K562 (cell line): Measurements from ENCODE around the gene CLEC4C. TPM values are rescaled to one million over a fixed set of nuclear protein-coding genes. Genes with fewer than 3 reads are reported as not detected.

Experiments used
- ATAC-seq: fragments of 200-7000 bp; cut with Tn5 transposase; 3 replicates; pipeline ENCODE4 v1.9.1; 2020; ENCODE audit warnings: moderate library complexity
- BruUV-seq: library from RNA; stranded (reverse); fragments of 400-500 nt; replicated peaks from 2 replicates; lab custom pipeline; 2021; lab: Mats Ljungman, UMichigan
- CTCF ChIA-PET: fragments of 300-600 bp; formaldehyde crosslinking; extraction: SDS; loops from one replicate; lab custom pipeline; 2021; ENCODE audit warnings: low intra/inter-chr PET ratio; lab: Yijun Ruan, JAX
- POLR2A ChIA-PET: fragments of 300-600, 350-650 bp; sonication (Branson Sonifier 250); formaldehyde crosslinking; extraction: SDS; loops from one replicate; lab custom pipeline; 2021; ENCODE audit warnings: antibody characterized with exemption, inconsistent platforms; lab: Yijun Ruan, JAX
- DNase-seq, 4 experiments: peaks; one replicate each; pipeline versions ENCODE4 v3.0.0 to v3.0.0-alpha.2; 2011 to 2018; ENCODE audit warnings: low spot score in 3 of 4, mixed read lengths in 3 of 4; ENCODE audit errors: extremely low read depth in 1 of 4
- FAIRE-seq: peaks from 2 replicates; lab custom pipeline; 2011; peaks lifted over from hg19 to GRCh38; lab: Jason Lieb, UNC
- H2AFZ ChIP-seq: 2 replicates; pipeline ENCODE4 v1.6.0; 2011; ENCODE audit warnings: low read depth, low read length, control low read depth, inconsistent platforms
- H3K27ac ChIP-seq: fragments of 200-600 bp; 3 replicates; pipeline ENCODE4 v1.8.0; 2011; ENCODE audit warnings: low read depth, mild to moderate bottlenecking, control low read depth, inconsistent platforms, low read length, moderate library complexity, mixed read lengths; ENCODE audit errors: extremely low read depth
- H3K27me3 ChIP-seq, 2 experiments: fragments of 300-600 bp in 1 of 2; 2 replicates in 1 of 2; 3 replicates in 1 of 2; pipeline versions ENCODE4 v1.6.0 to v1.8.0; 2011; ENCODE audit warnings: inconsistent platforms in 2 of 2, low read length in 2 of 2, mild to moderate bottlenecking in 1 of 2, mixed read lengths in 1 of 2, moderate library complexity in 1 of 2; ENCODE audit not compliant: control insufficient read depth in 2 of 2, insufficient read depth in 2 of 2
- H3K36me3 ChIP-seq: fragments of 300-600 bp; 3 replicates; pipeline ENCODE4 v1.8.0; 2011; ENCODE audit warnings: mild to moderate bottlenecking, low read length, inconsistent platforms; ENCODE audit not compliant: control insufficient read depth, insufficient read depth
- H3K4me1 ChIP-seq, 2 experiments: fragments of 200-600 bp in 1 of 2; replicated peaks in 1 of 2; 2 replicates in 1 of 2; 3 replicates in 1 of 2; pipeline versions ENCODE4 v1.5.1 to v1.8.0; 2011; ENCODE audit warnings: inconsistent platforms in 2 of 2, low read length in 2 of 2, mild to moderate bottlenecking in 1 of 2, mixed read lengths in 1 of 2, moderate library complexity in 1 of 2; ENCODE audit not compliant: control insufficient read depth in 2 of 2, insufficient read depth in 2 of 2
- H3K4me2 ChIP-seq: 2 replicates; pipeline ENCODE4 v1.6.1; 2011; ENCODE audit warnings: low read length, control low read depth, inconsistent platforms, mixed read lengths; ENCODE audit not compliant: insufficient read depth
- H3K4me3 ChIP-seq: fragments of 200-600 bp; sonication (generic), shearing (Covaris generic); 2 replicates; pipeline ENCODE4 v1.5.1; 2016; ENCODE audit warnings: control low read depth, inconsistent platforms
- H3K79me2 ChIP-seq: fragments of 200-600 bp; 3 replicates; pipeline ENCODE4 v1.8.0; 2011; ENCODE audit warnings: low read length, inconsistent platforms; ENCODE audit not compliant: control insufficient read depth, insufficient read depth
- H3K9ac ChIP-seq, 2 experiments: 2 replicates each; pipeline versions ENCODE4 v1.6.0 to v1.6.1; 2011; ENCODE audit warnings: low read depth in 2 of 2, low read length in 2 of 2, control low read depth in 1 of 2, inconsistent platforms in 1 of 2, mild to moderate bottlenecking in 1 of 2, mixed read lengths in 1 of 2; ENCODE audit not compliant: insufficient read depth in 1 of 2
- H3K9me1 ChIP-seq: one replicate; pipeline ENCODE4 v1.6.0; 2011; ENCODE audit warnings: inconsistent platforms, mild to moderate bottlenecking, low read length, moderate library complexity; ENCODE audit not compliant: control insufficient read depth, insufficient read depth
- H3K9me3 ChIP-seq: replicated peaks from 2 replicates; pipeline ENCODE4 v1.5.1; 2011; ENCODE audit warnings: low read depth, low read length, inconsistent platforms; ENCODE audit not compliant: control insufficient read depth, insufficient read depth
- H4K20me1 ChIP-seq: replicated peaks from 2 replicates; pipeline ENCODE4 v1.6.1; 2011; ENCODE audit warnings: low read length, inconsistent platforms, mixed read lengths; ENCODE audit not compliant: control insufficient read depth, insufficient read depth
- CEBPB ChIP-seq: fragments of 450-650 bp; IDR thresholded peaks from 2 replicates; pipeline ENCODE4 v1.6.1; 2016; ENCODE audit warnings: missing genetic modification characterization, missing compliant biosample characterization
- CXXC5 ChIP-seq: fragments of 250-450 bp; sonication (Bioruptor Pico); IDR thresholded peaks from 2 replicates; pipeline ENCODE4 v1.8.0; 2022; ENCODE audit warnings: inconsistent platforms, mild to moderate bottlenecking, moderate library complexity
- ETV6 ChIP-seq, 3 experiments: fragments of 150-350 bp in 1 of 3; sonication (generic) in 1 of 3; formaldehyde crosslinking in 1 of 3; IDR thresholded peaks; 2 replicates each; pipeline versions ENCODE4 v1.6.1 to v1.8.0; 2014 to 2022; ENCODE audit warnings: borderline replicate concordance in 2 of 3, low read depth in 2 of 3, antibody characterized with exemption in 1 of 3, low read length in 1 of 3, mild to moderate bottlenecking in 1 of 3, missing genetic modification reagents in 1 of 3
- FOXM1 ChIP-seq, 2 experiments: fragments of 450-650 bp in 1 of 2; sonication (generic) in 1 of 2; formaldehyde crosslinking in 1 of 2; IDR thresholded peaks; 2 replicates each; pipeline versions ENCODE4 v1.6.1 to v1.9.0; 2017 to 2022; ENCODE audit warnings: low read depth in 2 of 2, mild to moderate bottlenecking in 2 of 2, missing genetic modification reagents in 1 of 2, moderate library complexity in 1 of 2
- KLF16 ChIP-seq: IDR thresholded peaks from 2 replicates; pipeline ENCODE4 v1.6.1; 2016; ENCODE audit warnings: antibody characterized with exemption
- KLF6 ChIP-seq: fragments of 250-450 bp; sonication (Bioruptor Pico); IDR thresholded peaks from 2 replicates; pipeline ENCODE4 v1.4.0; 2020; ENCODE audit warnings: mild to moderate bottlenecking, moderate library complexity, borderline replicate concordance
- NEUROD1 ChIP-seq: fragments of 150-350 bp; IDR thresholded peaks from 2 replicates; pipeline ENCODE4 v1.6.1; 2014; ENCODE audit warnings: borderline replicate concordance, low read length, low read depth; ENCODE audit not compliant: partially characterized antibody
- NFE2L1 ChIP-seq: fragments of 450-650 bp; IDR thresholded peaks from 2 replicates; pipeline ENCODE4 v1.6.1; 2016; ENCODE audit warnings: missing genetic modification characterization, low read depth, mild to moderate bottlenecking, missing compliant biosample characterization, moderate library complexity, borderline replicate concordance
- RREB1 ChIP-seq: fragments of 250-450 bp; sonication (Bioruptor Pico); IDR thresholded peaks from 2 replicates; pipeline ENCODE4 v1.4.0; 2020
- SMAD4 ChIP-seq: fragments of 250-450 bp; sonication (Bioruptor Pico); conservative IDR thresholded peaks from 2 replicates; pipeline ENCODE4 v1.8.0; 2021; ENCODE audit warnings: inconsistent platforms, mild to moderate bottlenecking, moderate library complexity
- TFAP4 ChIP-seq: sonication (generic); formaldehyde crosslinking; IDR thresholded peaks from 2 replicates; pipeline ENCODE4 v1.8.0; 2022; ENCODE audit warnings: missing genetic modification reagents, mild to moderate bottlenecking, moderate library complexity, borderline replicate concordance
- ZEB2 ChIP-seq: fragments of 450-650 bp; IDR thresholded peaks from 2 replicates; pipeline ENCODE4 v1.6.1; 2016
- ZNF140 ChIP-seq: fragments of 250-450 bp; sonication (Bioruptor Pico); IDR thresholded peaks from 2 replicates; pipeline ENCODE4 v1.8.0; 2021; ENCODE audit warnings: moderate library complexity, mild to moderate bottlenecking, inconsistent platforms
- WGBS: fragments of 100-300 bp; shearing (Covaris generic); methylation state at CpG from one replicate; pipeline ENCODE4 v1.1.6; 2016; ENCODE audit warnings: low coverage, mixed read lengths; ENCODE audit not compliant: insufficient coverage; ENCODE audit errors: missing lambda C conversion rate; 5-methylcytosine and 5-hydroxymethylcytosine counted together
- in situ Hi-C: fragments of 300-500 bp; cut with MboI; formaldehyde crosslinking; loops from 4 replicates; pipeline ENCODE4 v1.15.0; 2018; ENCODE audit warnings: inconsistent platforms, mixed read lengths
- intact Hi-C: fragments of 100-400 bp; cut with micrococcal nuclease; formaldehyde crosslinking; loops from 2 replicates; pipeline ENCODE4 v1.14.2; 2022
- polyA plus RNA-seq, 8 experiments: library from polyadenylated mRNA; depleted of rRNA in 4 of 8; stranded (reverse) in 5 of 8; unstranded in 3 of 8; fragments of >200 nt; fragmentation: Nextera tagmentation in 2 of 8; fragmentation: Illumina TruSeq in 1 of 8; extraction: Ambion mirVana in 2 of 8; extraction: Trizol in 1 of 8; gene quantifications; 2 replicates each; pipeline versions ENCODE4 v1.2.1 to v1.2.3, GENCODE V29; 2011 to 2014; ENCODE audit warnings: inconsistent platforms in 1 of 8, missing spikeins in 1 of 8
- total RNA-seq, 7 experiments: library from RNA; depleted of rRNA in 6 of 7; stranded (reverse); fragments of >200 nt in 6 of 7; fragmentation: Illumina TruSeq in 2 of 7; extraction: Trizol in 2 of 7; gene quantifications; 2 replicates each; pipeline versions ENCODE4 v1.2.1 to v1.2.3, GENCODE V29; 2011 to 2021; ENCODE audit warnings: low replicate concordance in 1 of 7

CLEC4C gene
- total and polyA plus RNA-seq, 9 of the 15 experiments (the other 6 are each of a cell fraction or from before 2014, with no cell fraction given): not detected

- Histone ChIP-seq H2AFZ (no peak overlapping the region), H3K27ac (no peak overlapping the region), H3K9me3 (no peaks in the 10 kb centered on the region), H4K20me1 (no peaks in the 10 kb centered on the region), H3K79me2 (no peaks in the 10 kb centered on the region), H3K4me1 (no peaks in the 10 kb centered on the region; a peak in 1 of 5 replicates), H3K9me1 (no peaks in the 10 kb centered on the region), H3K27me3 (0 out of 5 replicates have a peak, but pooled peaks cover 0 to 4% of the 10 kb centered on the region in 2 experiments), H3K4me2 (no peak overlapping the region), H3K36me3 (no peaks in the 10 kb centered on the region), H3K9ac (peak overlapping the region in 1 of 2 experiments; percentile 58; a peak in 2 of 4 replicates), H3K4me3 (no peak overlapping the region)
- peak in 3 of 4 experiments; percentile 7 to 41 (median 23) for DNase-seq
- in situ Hi-C loops: no loop called here
- CTCF ChIA-PET: no interaction called here
- intact Hi-C loops: no loop called here
- peak; percentile 76 for ATAC-seq
- no peak for FAIRE-seq
- WGBS: 0% methylated on average over 4 of the region's 4 CpGs
- POLR2A ChIA-PET: interaction anchor here (0.6 kb wide), 1 partner anchor 39 kb away, joined by 3 read pairs; no protein-coding TSS in a partner anchor
- BruUV-seq: no TSS peak
- TF ChIP-seq NFE2L1 (no peak), ZEB2 (no peak), ETV6 (IDR thresholded peaks at IDR 0.05; ENCODE audit: borderline replicate concordance in 1 of 2, low read depth in 2 of 2, low read length in 1 of 2) (no peak), ETV6 (CRISPR knock-in tag; IDR thresholded peaks at IDR 0.05; ENCODE audit: borderline replicate concordance) (no peak), ZNF140 (CRISPR knock-in tag) (no peak), KLF16 (no peak), TFAP4 (peak; percentile 31; the same call in 1 of the 2 replicates), SMAD4 (CRISPR knock-in tag) (no peak), FOXM1 (IDR thresholded peaks at IDR 0.05; ENCODE audit: low read depth) (no peak), FOXM1 (CRISPR knock-in tag; IDR thresholded peaks at IDR 0.05; ENCODE audit: low read depth) (no peak), NEUROD1 (no peak), KLF6 (CRISPR knock-in tag) (no peak), CEBPB (tag) (peak; percentile 64), RREB1 (no peak), CXXC5 (no peak)
Observed at GRCh38 chr12:7748852-7749251, 1.7 kb upstream of the CLEC4C start.
